ENCODE results near the gene LHX3.

GRCh38 chr9:136223871-136224640 is 19.1 kb upstream of the LHX3 start:
- TF ChIP-seq, protein P1, sequence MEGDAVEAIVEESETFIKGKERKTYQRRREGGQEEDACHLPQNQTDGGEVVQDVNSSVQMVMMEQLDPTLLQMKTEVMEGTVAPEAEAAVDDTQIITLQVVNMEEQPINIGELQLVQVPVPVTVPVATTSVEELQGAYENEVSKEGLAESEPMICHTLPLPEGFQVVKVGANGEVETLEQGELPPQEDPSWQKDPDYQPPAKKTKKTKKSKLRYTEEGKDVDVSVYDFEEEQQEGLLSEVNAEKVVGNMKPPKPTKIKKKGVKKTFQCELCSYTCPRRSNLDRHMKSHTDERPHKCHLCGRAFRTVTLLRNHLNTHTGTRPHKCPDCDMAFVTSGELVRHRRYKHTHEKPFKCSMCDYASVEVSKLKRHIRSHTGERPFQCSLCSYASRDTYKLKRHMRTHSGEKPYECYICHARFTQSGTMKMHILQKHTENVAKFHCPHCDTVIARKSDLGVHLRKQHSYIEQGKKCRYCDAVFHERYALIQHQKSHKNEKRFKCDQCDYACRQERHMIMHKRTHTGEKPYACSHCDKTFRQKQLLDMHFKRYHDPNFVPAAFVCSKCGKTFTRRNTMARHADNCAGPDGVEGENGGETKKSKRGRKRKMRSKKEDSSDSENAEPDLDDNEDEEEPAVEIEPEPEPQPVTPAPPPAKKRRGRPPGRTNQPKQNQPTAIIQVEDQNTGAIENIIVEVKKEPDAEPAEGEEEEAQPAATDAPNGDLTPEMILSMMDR (conservative IDR thresholded peaks at IDR 0.05; ENCODE audit: low read depth, low read length): no peak
- no peak for TF ChIP-seq EZH2phosphoT487 (IDR thresholded peaks at IDR 0.05; ENCODE audit: borderline replicate concordance, low read length)
